22Rv1 (cell line): ENCODE measurements around the gene PROM1.

Source experiments
- ZFX ChIP-seq: fragments of 450-650 bp; IDR thresholded peaks from 2 replicates; pipeline ENCODE4 v1.6.1; 2017; ENCODE audit warnings: antibody characterized with exemption, borderline replicate concordance
- TF ChIP-seq, protein P1 (sequence below): fragments of 450-650 bp; IDR thresholded peaks from 2 replicates; pipeline ENCODE4 v1.5.1; 2017; ENCODE audit warnings: mild to moderate bottlenecking

DNA sequence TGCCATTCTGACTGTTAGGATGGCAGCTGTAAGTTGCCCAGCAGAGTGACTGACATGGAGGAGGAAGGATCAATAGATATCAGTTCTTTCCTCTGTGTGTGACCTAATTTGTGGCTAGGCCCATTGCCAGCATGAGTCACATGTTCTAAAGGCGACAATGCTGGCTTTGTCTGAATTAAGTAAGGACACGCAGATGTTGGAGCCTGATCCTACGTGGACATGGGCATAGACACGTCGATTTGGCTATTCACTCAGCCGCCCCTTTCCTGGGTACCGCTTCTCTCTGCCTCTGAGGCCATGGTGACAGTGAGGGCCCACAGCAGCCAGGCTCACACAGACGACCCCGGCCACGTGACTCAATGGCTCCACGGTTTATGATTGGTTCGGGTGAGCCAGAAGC, 16.3 kb downstream of the PROM1 start:
- TF ChIP-seq, protein P1, sequence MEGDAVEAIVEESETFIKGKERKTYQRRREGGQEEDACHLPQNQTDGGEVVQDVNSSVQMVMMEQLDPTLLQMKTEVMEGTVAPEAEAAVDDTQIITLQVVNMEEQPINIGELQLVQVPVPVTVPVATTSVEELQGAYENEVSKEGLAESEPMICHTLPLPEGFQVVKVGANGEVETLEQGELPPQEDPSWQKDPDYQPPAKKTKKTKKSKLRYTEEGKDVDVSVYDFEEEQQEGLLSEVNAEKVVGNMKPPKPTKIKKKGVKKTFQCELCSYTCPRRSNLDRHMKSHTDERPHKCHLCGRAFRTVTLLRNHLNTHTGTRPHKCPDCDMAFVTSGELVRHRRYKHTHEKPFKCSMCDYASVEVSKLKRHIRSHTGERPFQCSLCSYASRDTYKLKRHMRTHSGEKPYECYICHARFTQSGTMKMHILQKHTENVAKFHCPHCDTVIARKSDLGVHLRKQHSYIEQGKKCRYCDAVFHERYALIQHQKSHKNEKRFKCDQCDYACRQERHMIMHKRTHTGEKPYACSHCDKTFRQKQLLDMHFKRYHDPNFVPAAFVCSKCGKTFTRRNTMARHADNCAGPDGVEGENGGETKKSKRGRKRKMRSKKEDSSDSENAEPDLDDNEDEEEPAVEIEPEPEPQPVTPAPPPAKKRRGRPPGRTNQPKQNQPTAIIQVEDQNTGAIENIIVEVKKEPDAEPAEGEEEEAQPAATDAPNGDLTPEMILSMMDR, result no peak
- TF ChIP-seq ZFX, result no peak
